ENCODE measurements around the gene GH2.

Gene GH2

DNA sequence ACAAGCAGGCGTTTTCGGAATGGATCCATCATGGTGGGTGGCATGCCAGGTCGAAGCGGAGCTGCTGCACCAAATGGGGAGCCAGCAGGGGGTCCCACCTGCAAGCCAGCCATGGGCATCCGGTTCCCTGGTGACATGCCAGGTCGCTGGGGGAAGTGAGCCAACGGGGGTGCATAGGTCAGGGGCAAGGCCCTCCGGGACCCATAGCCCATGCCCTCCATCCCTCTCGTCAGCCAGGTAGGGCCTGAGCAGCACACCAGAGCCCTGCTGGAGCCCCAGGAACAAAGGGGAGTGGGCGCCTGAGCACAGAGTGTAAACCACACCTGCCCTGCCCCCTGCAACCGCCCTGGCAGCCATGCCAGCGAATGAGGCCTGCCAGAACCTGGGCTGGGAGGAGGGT lies 44.3 kb downstream of the GH2 start:
- no peak for TF ChIP-seq EZH2phosphoT487 (IDR thresholded peaks at IDR 0.05; ENCODE audit: borderline replicate concordance)
- TF ChIP-seq, protein P1, sequence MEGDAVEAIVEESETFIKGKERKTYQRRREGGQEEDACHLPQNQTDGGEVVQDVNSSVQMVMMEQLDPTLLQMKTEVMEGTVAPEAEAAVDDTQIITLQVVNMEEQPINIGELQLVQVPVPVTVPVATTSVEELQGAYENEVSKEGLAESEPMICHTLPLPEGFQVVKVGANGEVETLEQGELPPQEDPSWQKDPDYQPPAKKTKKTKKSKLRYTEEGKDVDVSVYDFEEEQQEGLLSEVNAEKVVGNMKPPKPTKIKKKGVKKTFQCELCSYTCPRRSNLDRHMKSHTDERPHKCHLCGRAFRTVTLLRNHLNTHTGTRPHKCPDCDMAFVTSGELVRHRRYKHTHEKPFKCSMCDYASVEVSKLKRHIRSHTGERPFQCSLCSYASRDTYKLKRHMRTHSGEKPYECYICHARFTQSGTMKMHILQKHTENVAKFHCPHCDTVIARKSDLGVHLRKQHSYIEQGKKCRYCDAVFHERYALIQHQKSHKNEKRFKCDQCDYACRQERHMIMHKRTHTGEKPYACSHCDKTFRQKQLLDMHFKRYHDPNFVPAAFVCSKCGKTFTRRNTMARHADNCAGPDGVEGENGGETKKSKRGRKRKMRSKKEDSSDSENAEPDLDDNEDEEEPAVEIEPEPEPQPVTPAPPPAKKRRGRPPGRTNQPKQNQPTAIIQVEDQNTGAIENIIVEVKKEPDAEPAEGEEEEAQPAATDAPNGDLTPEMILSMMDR (conservative IDR thresholded peaks at IDR 0.05; ENCODE audit: low read length), result no peak
- peaks cover 41% of the 10 kb centered on the region for H3K4me1 ChIP-seq (ENCODE audit: insufficient read depth, low read length, poor library complexity, severe bottlenecking)
- H3K4me3 ChIP-seq (ENCODE audit: low read length, poor library complexity, severe bottlenecking), result peak overlapping the region; percentile 89
- no peaks in the 10 kb centered on the region for H3K9me2 ChIP-seq (replicated peaks; ENCODE audit: low read depth, low read length)
- no peak overlapping the region for H2AFZ ChIP-seq (ENCODE audit: low read length)
- H3K27me3 ChIP-seq (ENCODE audit: insufficient read depth, low read length, poor library complexity, severe bottlenecking), result no peaks in the 10 kb centered on the region
- peaks cover 94% of the 10 kb centered on the region for H3K79me2 ChIP-seq (ENCODE audit: insufficient read depth, low read length)
- H3F3A ChIP-seq (ENCODE audit: low read depth), result no peaks in the 10 kb centered on the region
- peaks cover 40% of the 10 kb centered on the region for H4K20me1 ChIP-seq (ENCODE audit: insufficient read depth, low read length, poor library complexity, severe bottlenecking)
- H3K36me3 ChIP-seq (ENCODE audit: insufficient read depth, low read length), result peaks cover 33% of the 10 kb centered on the region; the same call in 1 of the 2 replicates
- H3K9ac ChIP-seq (ENCODE audit: low read depth, low read length, poor library complexity, severe bottlenecking), result peak overlapping the region; percentile 97
- H3K9me3 ChIP-seq (ENCODE audit: insufficient read depth, low read depth, low read length), result no peaks in the 10 kb centered on the region
- peak overlapping the region; percentile 85 for H3K4me2 ChIP-seq (ENCODE audit: low read depth, low read length, poor library complexity, severe bottlenecking)

DNA sequence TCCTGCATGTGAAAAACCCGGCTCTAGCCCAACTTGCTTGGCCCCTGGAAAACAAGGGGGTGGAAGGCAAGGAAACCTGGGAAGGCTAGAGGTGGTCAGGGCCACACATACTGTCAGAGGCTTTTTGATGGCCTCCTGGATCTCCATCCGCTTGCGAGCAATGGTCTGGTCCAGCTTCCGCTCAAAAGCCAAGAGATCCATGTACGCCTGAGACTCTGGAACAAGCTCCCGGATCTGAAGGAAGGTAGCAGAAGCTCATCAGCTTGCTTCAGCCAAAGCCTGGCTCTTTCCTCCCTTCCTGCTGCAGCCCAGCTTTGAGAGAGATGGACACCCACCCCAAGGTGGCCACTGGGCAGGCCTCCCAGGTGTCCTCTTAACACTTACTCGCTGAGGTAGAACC lies 44.9 kb downstream of the GH2 start:
- Histone ChIP-seq H3K36me3 (ENCODE audit: insufficient read depth, low read length) (peaks cover 40% of the 10 kb centered on the region), H4K20me1 (ENCODE audit: insufficient read depth, low read length, poor library complexity, severe bottlenecking) (peaks cover 35% of the 10 kb centered on the region), H3K4me1 (ENCODE audit: insufficient read depth, low read length, poor library complexity, severe bottlenecking) (peaks cover 43% of the 10 kb centered on the region), H2AFZ (ENCODE audit: low read length) (no peak overlapping the region), H3K9me2 (replicated peaks; ENCODE audit: low read depth, low read length) (no peaks in the 10 kb centered on the region), H3K4me3 (ENCODE audit: low read length, poor library complexity, severe bottlenecking) (no peak overlapping the region), H3K9ac (ENCODE audit: low read depth, low read length, poor library complexity, severe bottlenecking) (no peak overlapping the region), H3K27me3 (ENCODE audit: insufficient read depth, low read length, poor library complexity, severe bottlenecking) (no peaks in the 10 kb centered on the region), H3K79me2 (ENCODE audit: insufficient read depth, low read length) (peaks cover 94% of the 10 kb centered on the region), H3K4me2 (ENCODE audit: low read depth, low read length, poor library complexity, severe bottlenecking) (peak overlapping the region; percentile 85), H3K9me3 (ENCODE audit: insufficient read depth, low read depth, low read length) (no peaks in the 10 kb centered on the region), H3F3A (ENCODE audit: low read depth) (no peaks in the 10 kb centered on the region)
- TF ChIP-seq, protein P1 (conservative IDR thresholded peaks at IDR 0.05; ENCODE audit: low read length), result no peak
- TF ChIP-seq EZH2phosphoT487 (IDR thresholded peaks at IDR 0.05; ENCODE audit: borderline replicate concordance), result no peak

DNA sequence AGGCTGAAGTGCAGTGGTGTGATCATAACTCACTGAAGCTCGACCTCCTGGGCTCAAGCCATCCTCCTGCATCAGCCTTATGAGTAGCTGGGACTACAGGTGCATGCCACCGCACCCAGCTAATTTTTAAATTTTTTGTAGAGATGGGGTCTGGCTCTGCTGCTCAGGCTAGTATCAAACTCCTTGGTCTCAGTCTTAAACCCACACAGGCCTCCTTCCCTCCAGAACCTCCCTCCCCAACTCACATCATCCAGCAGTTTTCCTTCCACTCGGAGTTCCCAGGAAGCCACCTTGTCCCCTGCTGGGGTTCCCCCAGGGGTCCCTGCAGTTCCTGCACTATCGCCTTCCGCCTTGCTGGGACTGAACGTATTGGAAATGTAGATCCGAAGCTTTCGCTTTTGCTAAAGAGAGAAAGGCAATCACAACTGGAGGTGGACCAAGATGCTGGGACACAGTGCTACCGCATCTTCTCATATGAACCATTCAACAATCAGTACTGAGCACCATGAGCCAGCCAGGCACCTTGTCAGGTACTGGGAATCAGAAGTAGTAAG lies 46.5 kb downstream of the GH2 start:
- H3K27me3 ChIP-seq (ENCODE audit: insufficient read depth, low read length, poor library complexity, severe bottlenecking), result no peaks in the 10 kb centered on the region
- H3K4me3 ChIP-seq (ENCODE audit: low read length, poor library complexity, severe bottlenecking), result no peak overlapping the region
- H3F3A ChIP-seq (ENCODE audit: low read depth), result no peaks in the 10 kb centered on the region
- peaks cover 92% of the 10 kb centered on the region for H3K79me2 ChIP-seq (ENCODE audit: insufficient read depth, low read length)
- H3K36me3 ChIP-seq (ENCODE audit: insufficient read depth, low read length), result peaks cover 56% of the 10 kb centered on the region
- H2AFZ ChIP-seq (ENCODE audit: low read length), result no peak overlapping the region
- peaks cover 43% of the 10 kb centered on the region for H3K4me1 ChIP-seq (ENCODE audit: insufficient read depth, low read length, poor library complexity, severe bottlenecking)
- no peak overlapping the region for H3K9ac ChIP-seq (ENCODE audit: low read depth, low read length, poor library complexity, severe bottlenecking)
- no peaks in the 10 kb centered on the region for H3K9me3 ChIP-seq (ENCODE audit: insufficient read depth, low read depth, low read length)
- H3K4me2 ChIP-seq (ENCODE audit: low read depth, low read length, poor library complexity, severe bottlenecking), result peak overlapping the region; percentile 67
- peaks cover 19% of the 10 kb centered on the region for H4K20me1 ChIP-seq (ENCODE audit: insufficient read depth, low read length, poor library complexity, severe bottlenecking)
- TF ChIP-seq, protein P1 (conservative IDR thresholded peaks at IDR 0.05; ENCODE audit: low read length), result no peak
- no peak for TF ChIP-seq EZH2phosphoT487 (IDR thresholded peaks at IDR 0.05; ENCODE audit: borderline replicate concordance)
- no peaks in the 10 kb centered on the region for H3K9me2 ChIP-seq (replicated peaks; ENCODE audit: low read depth, low read length)
